Measurements from ENCODE around the gene ANKRD23.
"Not testable (repeated sequence)": the region's sequence is repeated elsewhere in the genome, so short reads cannot be mapped to it uniquely, and the experiment has no call there.

Gene ANKRD23

DNA sequence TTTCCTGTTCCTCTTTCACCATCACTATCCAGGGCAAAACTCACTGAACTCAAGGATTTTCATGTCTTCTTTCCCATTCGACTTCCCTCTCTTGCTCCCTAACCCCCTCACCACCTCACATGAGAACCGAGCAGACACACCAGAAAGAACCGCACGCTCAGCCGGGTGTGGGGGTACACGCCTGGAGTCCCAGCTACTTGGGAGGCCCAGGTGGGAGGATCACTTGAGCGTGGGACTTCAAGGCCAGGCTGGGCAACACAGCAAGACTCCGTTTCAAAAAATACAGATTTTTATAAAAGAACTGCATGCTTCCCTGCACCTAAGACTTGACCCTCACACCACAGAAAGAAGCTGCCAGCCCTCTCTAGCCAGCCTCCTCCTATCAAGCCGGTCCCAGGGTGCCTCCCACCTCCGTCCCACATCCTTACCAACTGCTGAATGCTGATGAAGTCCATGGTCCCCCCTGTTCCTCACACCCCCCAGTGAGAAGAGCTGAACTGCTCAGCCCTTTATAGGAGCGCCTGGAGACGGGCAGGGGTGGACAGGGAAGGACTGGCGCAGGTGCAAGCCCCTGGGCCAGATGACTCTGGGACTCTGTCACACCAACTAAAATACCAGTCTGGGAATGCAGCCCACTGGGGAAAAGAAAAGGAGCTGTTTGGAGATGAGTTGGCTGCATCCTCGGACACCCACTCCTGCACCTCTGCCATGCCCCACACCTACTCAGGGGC is at the start of gene ANKRD23:
TSS of gene ANKRD23 (minus strand) at position 484 of the 731 bp plus-strand sequence. CDS start at position 455, 29 bp downstream.
- H3K27ac ChIP-seq: no peak within 1 kb of the TSS
- no peak for DNase-seq (ENCODE audit: low read depth, low spot score)

DNA sequence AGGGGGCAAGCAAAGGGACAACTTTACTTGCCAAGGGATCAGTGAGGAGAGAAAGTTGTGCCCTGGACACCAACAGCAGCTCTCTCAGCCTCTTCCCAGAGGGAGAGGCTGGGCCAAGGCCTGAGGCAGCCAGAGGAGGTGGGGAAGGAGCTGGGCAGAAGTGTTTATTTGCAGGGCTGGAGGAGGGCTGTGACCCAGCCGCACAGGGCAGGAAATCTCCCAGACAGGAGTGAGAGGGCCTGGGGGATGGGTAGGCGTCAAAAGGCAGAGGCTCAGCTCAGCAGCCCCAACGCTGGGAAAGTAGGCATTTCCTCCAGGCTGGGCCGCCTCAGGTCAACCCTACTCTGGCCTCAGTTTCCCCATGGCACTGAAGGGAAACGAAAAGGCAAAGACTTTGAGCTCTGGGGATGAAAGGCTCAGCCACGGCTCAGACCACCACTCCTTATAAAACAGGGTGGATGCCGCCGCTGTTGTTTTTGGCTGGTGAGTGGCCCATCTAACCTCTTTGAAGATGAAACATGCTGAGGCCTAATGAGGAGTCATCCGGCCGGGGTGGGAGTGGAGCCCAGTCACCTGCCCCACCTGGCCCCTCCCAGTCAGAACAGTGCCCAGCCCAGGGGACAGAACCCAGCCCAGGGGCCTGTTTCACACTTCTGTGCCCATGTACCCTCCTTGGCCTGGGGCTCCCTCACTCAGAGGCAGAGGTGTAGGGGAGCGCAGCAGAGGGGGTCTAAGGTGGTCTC is 47.9 kb upstream of the ANKRD23 start:
- no peak overlapping the region for H3K27ac ChIP-seq
- no peak for DNase-seq (ENCODE audit: low read depth, low spot score)

DNA sequence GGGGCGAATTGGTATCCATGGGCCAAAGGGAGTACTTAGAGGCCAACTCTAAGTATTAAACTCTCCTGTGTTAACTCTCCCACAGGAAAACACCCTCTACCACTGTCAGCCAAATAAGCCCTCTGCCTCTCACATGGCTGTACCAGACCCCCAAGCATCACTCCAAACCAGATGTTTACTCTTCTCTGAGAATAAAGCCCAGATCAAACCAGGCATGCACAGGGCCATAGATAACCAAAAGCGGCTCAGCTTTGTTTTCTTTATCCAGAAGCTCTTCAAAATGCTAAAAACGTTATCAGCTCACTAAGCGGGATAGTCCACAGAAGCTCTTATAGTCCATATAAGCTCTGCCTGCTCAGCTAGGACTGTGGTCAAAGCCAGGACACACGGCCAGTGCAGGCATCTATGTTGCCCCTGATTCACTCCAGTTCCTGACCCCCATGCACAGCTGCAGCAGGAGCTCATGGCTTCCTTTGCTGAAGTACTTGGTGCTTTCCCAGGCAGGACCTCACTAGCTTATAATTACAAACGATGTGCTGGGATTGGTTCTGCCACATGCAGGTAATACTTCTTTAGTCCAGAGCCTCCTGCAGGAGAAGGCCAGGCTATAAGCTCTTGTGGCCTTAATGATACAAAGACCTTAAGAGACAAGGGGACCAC is 47.0 kb upstream of the ANKRD23 start:
- no peak for DNase-seq (ENCODE audit: low read depth, low spot score)
- H3K27ac ChIP-seq: no peak overlapping the region

DNA sequence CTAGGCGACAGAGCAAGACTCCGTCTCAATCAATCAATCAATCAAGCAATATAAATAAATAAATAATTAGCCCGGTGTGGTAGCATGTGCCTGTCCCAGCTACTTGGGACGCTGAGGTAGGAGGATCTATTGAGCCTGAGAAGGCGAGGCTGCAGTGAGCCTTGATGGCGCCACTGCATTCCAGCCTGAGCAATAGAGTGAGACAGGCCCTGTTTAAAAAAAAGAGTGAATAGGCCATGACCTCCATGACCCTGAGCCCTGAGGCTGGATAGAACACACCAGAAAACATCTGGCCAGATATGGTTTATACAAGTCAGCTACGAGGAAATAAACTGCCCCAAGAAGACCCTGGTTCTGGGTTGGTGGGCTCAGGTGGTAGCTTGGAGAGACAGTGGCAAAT is 46.4 kb upstream of the ANKRD23 start:
- no peak for DNase-seq (ENCODE audit: low read depth, low spot score)
- no peak overlapping the region for H3K27ac ChIP-seq

DNA sequence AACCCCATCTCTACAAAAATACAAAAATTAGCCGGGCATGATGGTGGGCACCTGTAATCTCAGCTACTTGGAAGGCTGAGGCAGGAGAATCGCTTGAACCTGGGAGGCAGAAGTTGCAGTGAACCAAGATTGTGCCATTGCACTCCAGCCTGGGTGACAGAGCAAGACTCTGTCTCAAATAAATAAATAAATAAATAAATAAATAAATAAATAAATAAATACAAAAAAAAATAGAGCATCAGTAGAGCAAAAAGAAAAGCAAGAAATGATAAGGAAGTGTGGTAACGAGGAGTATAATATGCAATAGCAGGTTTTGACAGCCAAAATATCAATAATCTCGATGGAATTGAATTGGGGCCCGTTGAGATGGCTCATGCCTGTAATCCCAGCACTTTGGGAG is 45.7 kb upstream of the ANKRD23 start:
- DNase-seq (ENCODE audit: low read depth, low spot score): not testable (repeated sequence)

DNA sequence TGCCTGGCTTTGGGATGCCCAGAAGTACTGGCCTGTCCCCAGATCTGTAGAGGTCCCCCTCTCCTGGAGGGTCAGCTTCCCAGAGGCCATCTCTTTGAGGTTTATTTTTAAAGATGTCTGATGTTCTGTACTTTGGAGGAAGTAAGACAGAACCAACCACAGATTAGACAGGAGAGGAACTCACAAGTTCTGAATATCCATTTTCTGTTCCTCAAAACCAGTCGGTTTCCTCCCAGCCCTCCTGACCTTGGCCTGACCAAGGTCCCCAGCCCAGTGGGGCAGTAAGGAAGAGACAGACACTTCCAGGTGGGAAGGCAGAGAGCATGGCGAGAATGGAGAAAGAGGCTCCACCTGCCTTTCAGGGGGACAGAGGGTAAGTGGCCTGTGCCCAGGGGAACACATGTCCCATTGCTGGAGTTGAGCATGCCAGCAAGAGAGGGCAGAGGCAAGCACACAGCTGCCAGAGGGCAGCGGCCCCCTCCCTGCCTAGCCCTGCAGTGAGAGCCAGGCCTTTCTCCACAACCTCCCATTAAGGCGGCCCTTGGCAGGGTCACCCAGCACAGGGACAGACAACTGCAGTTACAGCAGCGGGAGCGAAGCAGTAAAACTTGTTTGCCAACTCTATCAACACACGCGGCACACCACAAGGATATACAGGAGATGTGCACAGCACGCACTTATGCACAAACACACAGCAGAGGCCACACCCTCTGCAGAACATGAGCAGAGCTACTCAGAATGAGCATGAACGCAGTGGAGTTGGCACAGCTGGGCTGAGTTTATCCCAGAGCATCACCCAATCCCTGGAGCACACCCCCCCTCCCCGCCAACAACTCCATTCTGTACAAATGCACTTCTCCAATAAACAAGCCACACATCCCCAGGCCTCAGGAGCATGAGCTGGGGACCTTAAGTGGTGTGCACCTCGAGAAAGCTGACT is 44.5 kb upstream of the ANKRD23 start:
- peak; percentile 76 for DNase-seq (ENCODE audit: low read depth, low spot score)
- no peak overlapping the region for H3K27ac ChIP-seq

More for the DNA sequence above, 45.7 kb upstream of the ANKRD23 start:
- H3K27ac ChIP-seq: not testable (repeated sequence)

DNA sequence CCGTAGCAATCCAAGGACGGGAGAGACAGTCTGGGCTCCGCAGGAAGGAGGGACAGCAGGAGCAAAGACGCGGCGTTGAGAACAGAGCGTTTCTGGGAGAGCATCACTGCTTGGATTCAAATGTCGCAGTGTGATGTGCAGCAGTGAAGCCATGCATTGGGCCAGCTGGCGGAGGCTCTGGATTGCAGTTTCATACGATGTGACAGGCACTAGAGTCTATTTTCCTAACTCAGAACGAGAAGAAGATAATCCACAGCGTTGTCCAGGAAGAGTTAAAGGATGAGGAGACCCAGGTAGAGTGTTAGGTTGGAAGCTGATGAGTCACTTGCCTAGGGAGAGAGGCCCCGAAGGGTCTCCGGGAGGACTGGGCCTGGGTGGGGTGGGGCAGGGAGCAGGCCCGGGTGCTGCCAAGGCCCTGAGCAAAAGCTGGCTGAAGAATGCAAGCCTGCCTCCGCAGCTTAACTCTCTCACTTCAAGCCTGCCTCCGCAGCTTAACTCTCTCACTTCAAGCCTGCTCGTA is 43.7 kb upstream of the ANKRD23 start:
- H3K27ac ChIP-seq: no peak overlapping the region
- no peak for DNase-seq (ENCODE audit: low read depth, low spot score)

DNA sequence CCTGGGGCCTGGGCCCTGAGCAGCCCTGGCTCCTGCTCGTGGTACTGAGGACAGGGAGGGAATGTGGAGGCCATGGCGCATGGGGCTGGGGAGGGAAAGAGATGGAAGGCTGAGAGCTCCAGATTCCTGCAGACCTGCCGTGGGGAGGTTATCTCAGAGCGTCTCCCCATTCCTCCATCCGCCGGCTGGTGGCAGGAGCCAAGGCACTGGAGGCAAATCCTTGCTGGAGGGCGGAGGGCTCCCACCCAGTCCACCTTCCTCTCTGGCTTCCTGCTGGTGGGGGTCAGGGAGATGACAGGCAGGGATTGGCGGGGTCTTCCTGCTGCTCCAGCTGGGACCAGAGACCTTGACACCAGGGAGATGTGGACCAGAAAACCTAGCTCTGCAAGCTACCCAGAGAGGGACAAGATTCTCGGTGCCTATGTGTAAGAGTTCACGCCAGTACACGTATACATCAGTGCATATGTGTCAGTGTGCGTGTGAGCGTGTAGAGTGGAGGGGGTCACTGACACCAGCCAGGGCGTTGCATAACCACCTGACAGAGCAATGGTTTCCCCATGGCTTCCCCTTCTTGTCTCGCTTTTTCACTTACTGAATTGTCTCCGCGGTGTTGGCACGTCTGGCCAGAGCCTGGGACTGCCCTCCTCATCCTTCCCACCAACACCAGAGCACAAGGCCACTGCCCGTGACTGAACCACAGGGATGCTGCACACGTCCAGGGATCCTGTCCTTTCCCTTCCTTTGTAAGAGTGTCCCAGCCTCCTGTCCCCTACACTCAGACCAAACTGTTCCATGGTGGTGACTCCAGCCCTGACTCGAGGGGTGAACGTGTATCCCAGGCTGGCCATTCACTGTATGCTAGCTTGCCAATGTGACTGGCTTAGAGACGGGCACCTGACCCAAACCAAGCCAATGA is 41.9 kb upstream of the ANKRD23 start:
- no peak for DNase-seq (ENCODE audit: low read depth, low spot score)
- no peak overlapping the region for H3K27ac ChIP-seq

DNA sequence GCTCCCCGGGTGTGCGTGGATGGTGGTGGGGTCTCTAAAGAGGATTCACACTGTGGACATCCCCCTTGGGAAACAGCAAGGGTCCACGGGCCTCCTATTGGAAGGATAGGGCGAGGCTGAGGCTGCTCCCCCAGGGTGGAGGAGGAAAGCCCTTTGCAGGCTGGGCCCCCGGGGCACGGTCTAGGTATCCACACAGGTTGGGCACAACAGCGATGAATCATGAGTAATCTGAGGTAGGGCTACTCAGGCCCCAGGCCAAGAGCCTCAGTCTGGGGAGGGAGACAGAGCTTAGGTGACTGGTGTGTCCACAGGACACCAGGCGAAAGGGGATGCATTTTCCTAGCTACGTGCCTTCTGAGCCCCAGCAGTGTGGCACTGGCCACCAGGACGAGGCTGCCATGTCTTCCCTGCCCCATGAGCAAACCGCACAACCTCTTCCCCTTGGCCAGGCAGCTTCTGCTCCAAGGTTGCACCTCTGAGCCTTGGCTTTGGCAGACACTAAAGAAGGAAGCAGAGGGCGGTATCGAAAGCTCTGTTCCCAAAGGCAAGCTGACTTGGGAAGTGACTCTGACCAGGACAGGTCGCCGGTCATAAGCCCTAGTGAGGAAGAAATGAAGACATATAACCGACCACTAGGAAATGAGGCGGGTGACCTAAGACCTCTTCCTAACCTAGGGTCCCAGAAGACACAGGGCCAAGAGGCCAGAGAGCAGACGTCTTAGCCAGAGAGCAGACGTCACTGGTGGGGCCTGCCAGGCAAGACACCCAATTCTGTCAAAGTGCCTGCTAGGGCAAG is 40.7 kb upstream of the ANKRD23 start:
- DNase-seq (ENCODE audit: low read depth, low spot score): no peak

DNA sequence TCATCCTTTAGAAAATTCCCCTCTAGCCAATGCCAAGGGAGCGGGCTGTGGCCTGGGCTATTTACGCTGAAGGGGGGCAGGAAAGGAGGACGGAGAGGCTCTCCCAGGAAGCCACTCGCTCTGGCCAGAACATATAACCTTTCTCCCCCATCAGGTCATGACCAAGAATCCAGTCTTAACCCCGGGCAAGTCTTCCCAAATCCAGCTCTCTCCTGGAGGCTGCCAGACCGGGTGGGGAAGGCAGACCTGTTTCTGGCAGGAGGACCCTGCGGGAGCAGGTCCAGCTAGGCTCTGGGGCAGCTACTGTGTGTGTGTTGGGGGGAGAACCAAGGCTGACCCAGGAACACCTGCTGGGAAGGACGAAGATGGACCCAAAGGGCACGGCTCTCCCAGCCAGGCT is 39.5 kb upstream of the ANKRD23 start:
- DNase-seq (ENCODE audit: low read depth, low spot score): no peak
- no peak overlapping the region for H3K27ac ChIP-seq

More for the DNA sequence above, 40.7 kb upstream of the ANKRD23 start:
- no peak overlapping the region for H3K27ac ChIP-seq

DNA sequence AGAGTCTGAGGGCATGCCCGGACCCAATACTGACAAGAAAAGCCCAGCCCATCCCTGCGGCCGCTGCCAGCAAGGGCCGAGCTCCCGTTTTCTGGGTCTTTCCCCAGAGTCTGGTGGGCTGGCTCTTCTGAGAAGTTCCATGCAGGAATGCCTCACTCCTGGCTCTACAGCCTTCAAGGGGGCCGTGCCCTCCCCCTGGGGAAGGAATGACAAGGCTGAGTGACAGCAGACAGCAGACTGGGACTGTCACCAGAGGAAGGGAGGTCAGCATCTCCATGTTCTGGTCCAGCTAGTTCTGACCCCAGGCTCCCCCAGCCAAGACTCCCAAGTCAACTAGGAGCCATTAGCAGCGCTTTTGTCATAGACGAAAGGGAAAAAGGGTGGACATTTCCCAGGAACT is 39.1 kb upstream of the ANKRD23 start:
- H3K27ac ChIP-seq: peak overlapping the region; percentile 37
- no peak for DNase-seq (ENCODE audit: low read depth, low spot score)

DNA sequence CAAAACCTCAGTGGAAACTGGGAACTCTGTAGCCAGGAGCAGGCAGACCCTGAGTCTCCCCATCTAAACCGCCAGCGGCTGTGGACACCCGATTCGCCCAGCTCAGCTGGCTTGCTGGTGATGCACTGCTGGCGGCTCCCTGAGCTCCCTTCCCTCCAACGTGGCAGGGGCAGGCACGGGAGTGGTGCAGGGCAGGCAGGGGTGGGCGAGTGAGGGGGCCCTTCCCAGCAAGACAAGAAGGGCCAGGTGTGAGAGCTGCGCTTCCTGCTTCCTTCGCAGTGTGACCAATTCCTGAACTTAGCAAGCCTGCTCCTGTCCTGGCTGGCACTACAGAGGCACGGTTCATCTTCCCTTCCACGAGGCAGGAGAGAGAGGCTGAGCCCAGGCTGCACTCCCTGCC is 38.4 kb upstream of the ANKRD23 start:
- DNase-seq (ENCODE audit: low read depth, low spot score): no peak
- peak overlapping the region; percentile 37 for H3K27ac ChIP-seq

DNA sequence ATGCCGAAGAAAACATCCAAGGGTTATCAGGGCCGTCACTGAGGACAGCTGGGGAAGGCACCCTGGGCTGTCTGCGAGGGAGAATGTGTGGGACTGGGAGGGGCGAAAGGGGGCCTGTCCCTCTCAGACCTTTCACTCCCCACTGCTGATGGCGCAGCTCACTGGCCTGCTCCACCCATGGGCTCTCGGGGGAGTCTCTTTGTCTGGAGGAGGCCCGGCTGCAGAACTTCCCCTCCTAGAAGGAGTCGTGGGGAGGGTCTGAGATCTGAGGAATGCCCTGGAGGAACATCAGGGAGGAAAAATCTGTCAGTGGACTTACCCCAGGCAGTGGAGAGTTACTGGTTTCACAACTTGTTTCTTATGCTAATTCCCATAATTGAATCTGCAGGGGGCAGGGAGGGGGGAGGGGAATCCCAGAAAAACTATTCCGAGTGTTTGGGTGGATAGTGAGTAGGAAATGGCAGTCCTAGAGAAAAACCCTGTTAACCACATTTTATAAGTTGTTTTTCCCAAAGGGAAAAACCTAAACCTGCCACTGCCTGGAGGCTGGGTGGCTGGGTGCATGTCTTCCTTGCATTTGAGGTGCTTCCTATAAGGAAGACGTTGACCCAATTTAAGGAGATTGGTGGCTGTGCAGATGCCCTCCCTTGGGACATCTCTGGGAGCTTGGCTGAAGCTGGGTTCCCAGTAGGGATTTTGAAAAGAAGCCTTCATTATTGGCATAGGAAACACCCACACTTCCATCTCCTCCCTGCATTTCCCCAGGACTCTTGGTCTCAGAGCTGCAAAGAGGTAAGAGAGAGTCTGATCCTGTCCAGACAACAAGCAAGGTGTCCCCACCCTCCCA is 37.8 kb upstream of the ANKRD23 start:
- no peak for DNase-seq (ENCODE audit: low read depth, low spot score)
- H3K27ac ChIP-seq: no peak overlapping the region

DNA sequence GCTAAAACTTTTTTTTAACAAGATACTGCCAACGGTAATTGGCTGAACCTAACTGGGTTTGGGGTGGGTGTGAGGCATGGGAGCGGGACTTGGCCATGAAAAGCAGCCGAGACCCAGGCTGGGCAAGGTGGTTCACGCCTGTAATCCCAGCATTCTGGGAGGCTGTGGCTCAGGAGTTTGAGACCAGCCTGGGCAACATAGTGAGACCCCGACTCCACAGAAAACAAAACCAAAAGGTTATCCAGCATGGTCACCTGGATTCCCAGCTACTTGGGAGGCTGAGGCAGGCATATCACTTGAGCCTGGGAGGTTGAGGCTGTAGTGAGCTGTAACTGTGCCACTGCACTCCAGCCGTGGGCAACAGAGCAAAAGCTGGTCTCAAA is 37.1 kb upstream of the ANKRD23 start:
- no peak for DNase-seq (ENCODE audit: low read depth, low spot score)
- H3K27ac ChIP-seq: no peak overlapping the region

DNA sequence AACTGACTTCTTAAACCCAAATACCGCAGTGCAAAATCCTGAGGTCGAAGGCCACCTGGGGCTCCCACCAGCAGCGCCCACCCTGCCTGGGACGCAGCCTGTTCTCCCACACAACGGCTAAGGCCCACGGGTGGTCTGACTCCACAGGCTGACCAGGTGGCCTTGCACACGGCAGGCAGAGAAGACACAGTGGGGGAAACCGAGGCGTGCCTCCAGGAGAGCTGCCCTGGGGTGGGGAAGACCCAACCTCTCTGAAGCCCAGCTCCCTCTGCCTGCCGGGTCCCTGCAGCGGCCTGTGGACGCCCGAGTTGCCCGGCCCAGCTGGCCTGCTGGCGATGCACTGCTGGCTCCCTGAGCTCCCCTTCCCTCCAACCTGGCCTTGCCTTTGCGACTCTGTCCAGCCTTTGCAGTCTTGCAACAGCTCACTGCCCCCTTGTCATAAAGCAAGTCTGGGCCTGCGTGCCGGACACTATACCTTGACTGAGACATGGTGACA is 35.8 kb upstream of the ANKRD23 start:
- no peak for DNase-seq (ENCODE audit: low read depth, low spot score)
- H3K27ac ChIP-seq: no peak overlapping the region

DNA sequence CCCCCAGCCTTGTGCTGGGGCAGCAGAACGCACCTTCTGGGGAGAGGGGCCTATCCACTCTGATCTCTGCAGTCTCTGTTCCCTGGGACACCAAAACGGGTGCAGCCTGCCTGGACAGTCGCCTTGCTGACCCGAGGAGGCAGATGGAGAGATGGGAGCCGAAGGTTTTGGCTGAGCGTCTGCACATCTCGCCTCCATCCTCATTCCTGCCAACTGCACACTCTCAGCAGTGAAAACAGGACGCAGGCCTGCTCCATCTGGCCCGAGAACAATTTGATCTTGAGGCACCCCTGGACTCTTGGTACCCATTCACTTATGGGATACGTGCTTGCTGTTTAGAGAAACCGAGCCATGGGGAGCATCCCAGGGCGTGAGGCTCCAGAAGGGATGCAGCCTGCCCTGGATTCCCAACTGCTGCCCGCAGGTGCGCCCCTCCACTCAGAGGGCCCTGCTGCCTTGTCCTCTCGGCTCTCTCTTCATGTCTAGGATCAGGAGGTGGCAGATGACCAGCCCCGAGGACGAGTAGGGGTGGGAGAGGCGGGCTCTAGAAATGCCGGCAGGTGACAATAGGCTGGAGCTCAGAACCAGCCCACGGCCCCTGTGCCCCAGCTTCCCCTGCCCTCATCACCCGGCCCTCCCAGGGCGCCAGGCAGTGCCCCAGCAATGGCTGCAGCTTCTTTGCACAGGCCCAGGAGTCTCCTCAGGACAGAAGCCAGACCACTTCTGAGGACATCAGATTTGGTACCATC is 35.1 kb upstream of the ANKRD23 start:
- no peak overlapping the region for H3K27ac ChIP-seq
- no peak for DNase-seq (ENCODE audit: low read depth, low spot score)

Data from epithelial cell of prostate (primary cell).